ENCODE data around the gene NQO1. TPM values are rescaled to one million over a fixed set of nuclear protein-coding genes. Genes with fewer than 3 reads are reported as not detected.

Gene NQO1
- total RNA-seq, 1 experiment from 2014 or later, result 494 TPM

DNA sequence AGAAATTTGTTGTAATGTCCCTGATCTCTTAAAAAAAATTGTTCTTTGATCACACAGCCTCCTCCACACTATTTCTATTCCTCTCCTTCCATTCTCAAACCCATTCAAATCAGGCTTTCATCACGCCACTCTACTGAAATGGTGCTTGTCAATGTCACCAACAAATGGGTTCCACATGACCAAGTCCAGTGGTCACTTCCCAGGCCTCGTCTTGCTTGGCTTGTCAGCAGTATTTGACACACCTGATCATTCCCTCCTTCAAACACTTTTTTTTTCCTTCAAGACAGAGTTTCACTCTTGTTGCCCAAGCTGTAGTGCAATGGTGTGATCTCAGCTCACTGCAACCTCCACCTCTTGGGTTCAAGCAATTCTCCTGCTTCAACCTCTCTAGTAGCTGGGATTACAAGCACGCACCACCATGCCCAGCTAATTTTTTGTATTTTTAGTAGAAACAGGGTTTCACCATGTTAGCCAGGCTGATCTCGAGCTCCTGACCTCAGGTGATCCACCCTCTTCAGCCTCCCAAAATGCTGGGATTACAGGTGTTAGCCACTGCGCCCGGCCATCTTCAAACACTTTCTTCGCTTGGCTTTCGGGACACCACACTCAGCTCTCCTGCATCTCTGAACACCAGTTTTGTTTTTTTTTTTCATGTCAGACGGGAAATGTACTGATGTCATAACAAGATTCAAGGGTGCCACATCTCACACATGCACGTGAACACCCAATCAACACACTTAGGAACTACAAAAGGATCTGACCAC, 18.3 kb downstream of the NQO1 start:
- no peak for DNase-seq (ENCODE audit: low read depth)

DNA sequence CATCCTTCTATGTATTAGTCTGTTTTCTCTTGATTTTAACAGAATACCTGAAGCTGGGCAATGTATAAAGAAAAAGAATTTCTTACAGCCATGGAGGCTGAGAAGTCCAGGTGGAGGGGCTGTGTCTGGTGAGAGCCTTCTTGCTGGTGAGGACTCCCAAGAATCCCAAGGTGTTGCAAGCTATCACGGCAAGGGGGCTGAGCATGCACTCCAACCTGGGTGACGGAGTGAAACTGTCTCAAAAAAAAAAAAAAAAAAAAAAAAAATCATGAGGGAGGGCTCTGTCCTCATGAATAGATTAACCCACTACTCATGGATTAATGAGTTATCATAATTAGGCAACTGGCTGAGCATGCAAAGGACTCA, 19.4 kb downstream of the NQO1 start:
- DNase-seq (ENCODE audit: low read depth), result no peak

DNA sequence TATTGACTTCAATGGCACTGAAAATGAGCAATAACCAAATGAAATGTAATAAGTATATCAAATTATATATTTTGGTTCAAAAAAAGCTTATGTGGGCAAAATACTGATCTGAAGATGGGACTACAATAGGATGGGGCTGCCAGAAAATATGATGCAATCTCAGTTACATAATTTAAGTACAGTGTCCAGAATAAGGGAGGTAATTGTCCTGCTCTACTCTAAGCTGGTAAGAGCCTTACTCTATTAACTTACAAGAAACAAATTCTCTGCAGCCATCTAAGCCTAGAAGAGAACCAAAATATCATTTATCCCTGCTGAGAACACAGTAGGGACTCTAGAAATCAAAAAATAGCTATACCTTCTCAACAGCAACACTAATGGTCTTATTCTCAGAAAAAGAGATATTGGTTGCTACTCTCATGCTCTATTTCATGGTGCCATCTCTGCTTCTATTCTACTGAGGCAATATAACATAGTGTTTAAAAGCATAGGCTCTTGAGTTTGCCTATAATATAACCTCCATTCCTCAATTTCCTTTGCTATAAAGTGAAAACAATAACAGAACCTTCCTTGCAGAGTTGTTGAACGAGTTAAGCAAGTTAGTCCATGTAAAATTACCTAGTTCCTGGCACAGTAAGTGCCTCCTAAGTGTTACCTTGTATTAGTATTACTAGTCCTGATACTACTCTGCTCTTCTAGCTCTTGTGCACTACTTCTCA, 19.9 kb downstream of the NQO1 start:
- DNase-seq (ENCODE audit: low read depth), result no peak

DNA sequence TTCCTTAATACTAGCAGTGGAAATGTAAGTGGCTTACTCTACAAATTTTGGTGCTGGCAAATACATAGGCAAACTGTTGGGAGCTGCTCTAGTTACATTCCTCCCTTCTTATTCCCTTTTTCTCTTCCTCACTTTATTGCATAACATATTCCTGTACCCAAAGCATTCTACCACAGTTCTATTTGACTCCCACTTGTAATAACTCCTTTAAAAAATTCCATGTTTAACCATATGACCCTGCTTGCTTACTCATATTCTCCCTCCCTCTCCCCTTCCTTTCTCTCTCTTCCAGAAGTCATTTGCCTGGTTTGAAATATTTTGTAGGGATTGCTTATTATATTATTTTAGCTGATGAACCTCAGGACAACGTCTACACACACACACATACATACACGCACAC, 22.7 kb downstream of the NQO1 start:
- peak; percentile 54 for DNase-seq (ENCODE audit: low read depth)

- no peak for DNase-seq (ENCODE audit: low read depth)
These were observed 24.5 kb downstream of the NQO1 start for GRCh38 chr16:69701866-69702265.

- no peak for DNase-seq (ENCODE audit: low read depth)
These were observed 24.9 kb downstream of the NQO1 start for GRCh38 chr16:69701452-69701851.

DNA sequence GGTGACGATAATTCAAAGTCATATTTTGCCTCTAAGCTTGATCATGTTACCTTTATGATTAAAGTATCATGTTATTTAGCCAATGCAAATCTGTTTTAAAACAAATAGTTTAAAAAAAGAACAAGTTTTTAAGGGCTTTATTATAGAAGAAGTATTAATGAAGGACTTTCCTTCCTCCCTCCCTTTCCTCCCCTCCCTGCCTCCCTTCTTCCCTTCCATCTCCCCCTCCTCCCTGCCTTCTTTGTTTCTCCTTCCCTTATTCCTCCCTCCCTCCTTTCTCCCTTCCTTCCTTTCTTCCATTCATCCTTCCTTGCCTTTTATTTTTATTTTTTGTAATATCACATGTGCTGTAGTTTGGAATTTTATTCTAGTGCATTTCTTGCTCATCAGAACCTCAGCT, 26.4 kb downstream of the NQO1 start:
- DNase-seq (ENCODE audit: low read depth), result no peak

DNA sequence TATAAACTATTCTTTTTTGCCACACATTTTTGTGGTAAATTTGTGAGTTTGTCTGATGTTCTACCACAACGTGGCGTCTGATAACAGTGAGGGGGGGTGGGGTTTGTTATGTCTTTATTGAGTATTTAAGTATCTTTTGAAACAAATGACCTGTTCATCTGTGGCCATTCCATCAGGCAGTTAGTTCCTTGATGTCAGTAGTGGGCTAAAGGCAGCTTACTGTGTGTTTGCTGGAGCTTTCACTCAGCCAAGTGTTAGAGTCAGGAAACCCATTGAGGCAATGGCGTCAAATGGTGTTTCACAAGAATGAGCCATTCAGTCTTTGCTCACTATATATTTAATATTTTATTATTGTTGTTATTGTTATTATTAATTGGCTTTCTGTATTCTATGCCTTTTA, 28.0 kb downstream of the NQO1 start:
- no peak for DNase-seq (ENCODE audit: low read depth)

DNA sequence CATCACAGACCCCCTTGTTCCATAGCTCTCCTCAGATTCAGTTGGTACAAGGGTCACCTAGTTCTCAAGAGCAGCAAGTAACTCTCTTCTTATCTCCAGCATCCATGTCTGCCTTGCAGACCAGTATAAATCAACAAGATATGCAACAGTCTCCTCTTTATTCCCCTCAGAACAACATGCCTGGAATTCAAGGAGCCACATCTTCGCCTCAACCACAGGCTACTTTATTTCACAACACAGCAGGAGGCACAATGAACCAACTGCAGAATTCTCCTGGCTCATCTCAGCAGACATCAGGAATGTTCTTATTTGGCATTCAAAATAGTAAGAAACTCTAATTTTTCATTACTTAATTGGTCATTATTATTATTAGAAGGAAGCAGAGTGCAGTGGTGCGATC, 32.4 kb downstream of the NQO1 start:
- DNase-seq (ENCODE audit: low read depth), result no peak

- DNase-seq (ENCODE audit: low read depth), result peak; percentile 88
These were observed 34.1 kb downstream of the NQO1 start for GRCh38 chr16:69691980-69692911.

DNA sequence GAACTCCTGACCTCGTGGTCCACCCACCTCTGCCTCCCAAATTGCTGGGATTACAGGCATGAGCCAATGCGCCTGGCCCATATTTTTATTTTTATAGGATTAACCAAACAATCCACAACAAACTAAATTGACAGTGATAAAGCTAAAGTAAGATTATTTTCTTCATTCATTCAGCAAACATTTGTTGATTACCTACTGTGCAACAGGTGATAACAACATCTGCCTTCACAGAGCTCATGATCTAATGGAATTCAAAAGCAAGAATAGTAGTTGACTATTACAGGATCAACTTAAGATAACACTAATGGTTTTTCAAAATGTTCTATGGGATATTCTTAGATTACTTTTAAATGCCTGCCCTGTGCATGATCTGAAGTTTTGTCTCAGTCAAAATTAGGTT, 37.8 kb downstream of the NQO1 start:
- no peak for DNase-seq (ENCODE audit: low read depth)

DNA sequence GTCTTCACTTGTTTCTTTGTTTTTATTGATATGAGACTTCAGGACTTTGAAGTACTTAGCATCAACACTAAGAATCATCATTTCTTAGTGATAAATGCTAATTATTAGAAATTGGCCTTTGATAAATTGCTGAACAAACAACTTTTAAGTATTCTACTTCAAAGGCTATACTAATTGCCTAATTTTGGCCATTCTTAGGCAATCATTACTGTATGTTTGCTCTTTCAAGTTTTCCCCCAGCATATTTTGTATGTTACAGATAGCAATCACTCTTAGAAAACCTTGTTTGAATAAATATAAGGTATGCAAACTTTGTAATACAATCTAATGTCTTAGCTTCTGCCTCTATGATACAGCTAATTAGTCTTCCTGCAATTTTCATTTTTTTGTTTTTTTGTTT, 46.0 kb downstream of the NQO1 start:
- DNase-seq (ENCODE audit: low read depth), result no peak

GRCh38 chr16:69672998-69673713, 53.2 kb downstream of the NQO1 start:
- DNase-seq (ENCODE audit: low read depth), result no peak

DNA sequence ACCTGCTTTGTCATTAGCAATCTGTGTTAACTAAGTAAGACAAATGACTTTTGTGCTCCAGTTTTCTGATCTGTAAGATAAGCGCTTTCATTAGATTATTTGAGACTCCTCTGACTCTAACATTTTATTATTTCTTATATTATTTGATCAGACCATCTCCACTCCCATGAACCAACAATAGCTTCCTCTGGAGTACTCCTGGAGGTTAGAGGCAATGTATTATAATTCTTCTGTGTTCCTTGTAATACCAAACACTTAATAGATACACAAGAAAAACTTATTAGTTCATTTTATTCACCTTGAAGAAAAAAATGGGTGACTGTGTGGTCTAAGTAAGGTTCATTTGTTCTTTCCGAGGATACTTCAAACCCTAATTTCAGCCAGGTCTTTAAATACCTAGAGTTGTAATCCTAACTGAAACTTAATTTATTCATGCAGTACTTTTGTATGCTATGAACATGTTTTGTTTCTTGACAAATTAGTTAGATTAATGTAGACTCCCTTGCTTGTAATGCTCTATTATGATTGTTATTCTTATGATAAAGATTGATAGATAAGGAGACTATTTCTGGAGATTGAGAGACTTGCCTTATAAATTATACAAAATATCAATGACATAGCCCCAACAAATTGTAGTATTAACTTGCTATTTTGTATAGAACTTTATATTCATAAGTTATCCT, 53.9 kb downstream of the NQO1 start:
- DNase-seq (ENCODE audit: low read depth), result no peak

DNA sequence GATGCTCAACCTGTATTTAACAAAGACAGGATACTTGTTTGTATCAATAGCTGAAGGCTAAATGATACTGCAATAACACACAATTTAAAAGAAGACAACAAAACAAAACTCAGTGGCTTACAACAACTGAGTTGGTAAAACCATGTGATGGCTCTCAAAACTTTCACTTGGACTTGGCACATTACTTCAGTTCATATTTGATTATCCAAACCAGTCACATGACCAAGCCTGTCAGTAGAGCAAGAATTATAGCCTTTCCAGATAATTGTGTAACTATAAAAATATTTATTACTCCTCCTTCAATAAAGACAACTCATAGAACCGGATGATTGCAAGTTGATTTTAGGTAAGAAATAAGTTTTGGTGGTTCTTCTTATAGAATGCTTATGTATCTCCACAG, 56.8 kb downstream of the NQO1 start:
- no peak for DNase-seq (ENCODE audit: low read depth)

DNA sequence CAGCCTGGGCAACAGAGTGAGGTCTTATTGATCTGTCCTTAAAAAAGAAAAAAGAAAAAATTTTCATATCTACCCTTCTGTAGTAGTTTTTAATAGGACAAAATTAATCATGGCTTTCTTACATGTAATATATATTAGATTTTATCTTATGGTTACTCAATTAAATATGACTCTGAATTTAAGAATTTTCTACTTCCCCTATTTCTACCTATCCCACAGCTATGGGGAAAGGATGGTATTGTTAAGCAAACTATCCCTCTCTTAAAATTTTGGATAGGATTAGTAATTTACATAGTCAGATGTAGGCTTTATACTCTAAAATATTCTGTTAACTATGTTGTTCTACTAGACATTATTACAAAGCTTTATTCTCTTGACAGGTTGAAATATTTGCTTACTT, 62.5 kb downstream of the NQO1 start:
- DNase-seq (ENCODE audit: low read depth), result no peak

DNA sequence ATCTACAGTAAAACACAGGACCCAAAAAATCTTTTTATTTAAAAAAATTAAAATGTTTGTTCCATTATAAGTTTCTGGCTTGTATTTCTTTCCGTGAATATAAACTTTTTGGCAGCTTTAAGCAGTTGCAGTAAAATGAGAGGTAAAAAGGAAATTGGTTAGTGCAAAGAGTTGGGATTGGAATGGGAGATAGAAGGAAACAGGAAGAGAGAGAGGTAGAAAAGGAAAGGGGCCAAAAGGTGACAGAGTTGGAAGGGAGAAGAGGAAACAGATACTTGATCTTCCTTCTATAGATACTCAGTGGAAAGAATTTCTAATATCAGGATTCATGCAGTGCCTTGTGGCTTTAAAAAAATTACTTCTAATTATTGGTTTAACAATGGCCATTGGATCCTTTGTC, 63.5 kb downstream of the NQO1 start:
- no peak for DNase-seq (ENCODE audit: low read depth)

GRCh38 chr16:69660166-69660565, 66.2 kb downstream of the NQO1 start:
- no peak for DNase-seq (ENCODE audit: low read depth)
